Measurements from ENCODE around the gene PRKACA.

The PRKACA gene

GRCh38 chr19:14072535-14073260, 44.9 kb downstream of the PRKACA start, which contains the start of gene MISP3:
Gene MISP3 (plus strand): TSS chr19:14072786. CDS start chr19:14073310, 524 bp downstream.
- TF ChIP-seq CTCF (IDR thresholded peaks at IDR 0.05; ENCODE audit: low read depth, low read length): no peak; the same call in 1 of the 2 replicates
- DNase-seq (ENCODE audit: extremely low read depth, low read depth): no peak

GRCh38 chr19:14070268-14071050, 47.1 kb downstream of the PRKACA start:
- DNase-seq (ENCODE audit: extremely low read depth, low read depth): no peak
- no peak for TF ChIP-seq CTCF (IDR thresholded peaks at IDR 0.05; ENCODE audit: low read depth, low read length)

GRCh38 chr19:14066134-14066533, 51.4 kb downstream of the PRKACA start:
- no peak for DNase-seq (ENCODE audit: extremely low read depth, low read depth)
- no peak for TF ChIP-seq CTCF (IDR thresholded peaks at IDR 0.05; ENCODE audit: low read depth, low read length)

- no peak for TF ChIP-seq CTCF (IDR thresholded peaks at IDR 0.05; ENCODE audit: low read depth, low read length)
- DNase-seq (ENCODE audit: extremely low read depth, low read depth): no peak
These were observed 54.5 kb downstream of the PRKACA start for GRCh38 chr19:14063105-14063504.

- no peak for DNase-seq (ENCODE audit: extremely low read depth, low read depth)
- TF ChIP-seq CTCF (IDR thresholded peaks at IDR 0.05; ENCODE audit: low read depth, low read length): no peak
These were observed 55.1 kb downstream of the PRKACA start for GRCh38 chr19:14062558-14062855.

GRCh38 chr19:14061751-14062557, 55.6 kb downstream of the PRKACA start, which contains the start of gene PALM3:
Gene PALM3 (minus strand): TSS chr19:14062076. CDS start chr19:14061980, 96 bp downstream.
- no peak for TF ChIP-seq CTCF (IDR thresholded peaks at IDR 0.05; ENCODE audit: low read depth, low read length)
- no peak for DNase-seq (ENCODE audit: extremely low read depth, low read depth)
